OCI-LY7 (cell line): ENCODE results near the gene DCAF8L2. TPM values are rescaled to one million over a fixed set of nuclear protein-coding genes. Genes with fewer than 3 reads are reported as not detected.

Experiments
- BruUV-seq: library from RNA; stranded (reverse); fragments of 400-500 nt; replicated peaks from 2 replicates; lab custom pipeline; 2021; lab: Mats Ljungman, UMichigan
- CTCF ChIA-PET: fragments of 300-600 bp; sonication (Branson Sonifier 250); formaldehyde crosslinking; loops from one replicate; lab custom pipeline; 2022; ENCODE audit warnings: antibody characterized with exemption; ENCODE audit not compliant: unreplicated experiment; lab: Charles Lee
- POLR2A ChIA-PET: fragments of 300-600 bp; sonication (Branson Sonifier 250); formaldehyde crosslinking; loops from one replicate; lab custom pipeline; 2022; ENCODE audit warnings: antibody characterized with exemption; lab: Charles Lee
- DNase-seq: peaks from one replicate; pipeline ENCODE4 v3.0.0-alpha.2; 2015; ENCODE audit warnings: low spot score
- H2AFZ ChIP-seq: fragments of 200-600 bp; sonication (generic), shearing (Covaris generic); 2 replicates; pipeline ENCODE4 v1.6.1; 2014; ENCODE audit warnings: mild to moderate bottlenecking, antibody characterized with exemption, low read length, moderate library complexity
- H3K27ac ChIP-seq: fragments of 200-600 bp; sonication (generic); 2 replicates; pipeline ENCODE4 v1.5.1; 2014; ENCODE audit warnings: mixed run types, low read depth, mild to moderate bottlenecking, moderate library complexity, low read length, inconsistent platforms; ENCODE audit not compliant: poor library complexity, severe bottlenecking
- H3K36me3 ChIP-seq: fragments of 200-600 bp; sonication (generic); 2 replicates; pipeline ENCODE4 v1.6.1; 2014; ENCODE audit warnings: mild to moderate bottlenecking, antibody characterized with exemption, low read length, moderate library complexity, mixed read lengths; ENCODE audit not compliant: insufficient read depth
- H3K4me1 ChIP-seq: fragments of 200-600 bp; sonication (generic); 2 replicates; pipeline ENCODE4 v1.5.1; 2014; ENCODE audit warnings: mild to moderate bottlenecking, low read length; ENCODE audit not compliant: insufficient read depth, poor library complexity, severe bottlenecking
- H3K4me2 ChIP-seq: fragments of 200-600 bp; sonication (generic); 2 replicates; pipeline ENCODE4 v1.6.1; 2014; ENCODE audit warnings: mild to moderate bottlenecking, low read length
- H3K4me3 ChIP-seq: fragments of 200-600 bp; sonication (generic); 2 replicates; pipeline ENCODE4 v1.5.1; 2014; ENCODE audit warnings: mild to moderate bottlenecking, low read depth, low read length; ENCODE audit not compliant: poor library complexity, severe bottlenecking
- H3K79me2 ChIP-seq: fragments of 200-600 bp; sonication (generic); 2 replicates; pipeline ENCODE4 v1.6.1; 2016; ENCODE audit warnings: low read depth, mild to moderate bottlenecking, low read length, moderate library complexity, mixed read lengths; ENCODE audit not compliant: insufficient read depth
- H3K9me2 ChIP-seq: fragments of 200-600 bp; sonication (generic); 2 replicates; pipeline ENCODE4 v1.6.1; 2016; ENCODE audit warnings: mild to moderate bottlenecking, low read length, mixed read lengths; ENCODE audit not compliant: insufficient read depth
- H3K9me3 ChIP-seq: fragments of 200-600 bp; sonication (generic); 2 replicates; pipeline ENCODE4 v1.6.1; 2014; ENCODE audit warnings: mild to moderate bottlenecking, mixed run types, low read length, mixed read lengths
- H4K20me1 ChIP-seq: fragments of 200-600 bp; sonication (generic); 2 replicates; pipeline ENCODE4 v1.6.1; 2014; ENCODE audit warnings: mild to moderate bottlenecking, antibody characterized with exemption, low read length, moderate library complexity, mixed read lengths; ENCODE audit not compliant: insufficient read depth
- EZH2phosphoT487 ChIP-seq: fragments of 200-600 bp; sonication (generic); IDR thresholded peaks from 2 replicates; pipeline ENCODE4 v1.6.1; 2018; ENCODE audit warnings: low read depth, borderline replicate concordance, mild to moderate bottlenecking, mixed run types, antibody characterized with exemption, low read length, moderate library complexity, mixed read lengths
- intact Hi-C: fragments of 100-400 bp; cut with micrococcal nuclease; formaldehyde crosslinking; loops from one replicate; pipeline ENCODE4 v1.10.0; 2022; ENCODE audit not compliant: unreplicated experiment
- total RNA-seq, 2 experiments: library from RNA; depleted of rRNA in 1 of 2; stranded (reverse); fragments of >200 nt in 1 of 2; shearing (Covaris generic) in 1 of 2; gene quantifications; 2 replicates each; pipeline ENCODE4 v1.2.3, GENCODE V29; 2014 to 2022
- TF ChIP-seq, protein P1 (sequence below): fragments of 200-600 bp; sonication (generic); conservative IDR thresholded peaks from 2 replicates; pipeline ENCODE4 v1.5.1; 2014; ENCODE audit warnings: mild to moderate bottlenecking, antibody characterized with exemption, low read length, moderate library complexity, mixed read lengths

The DCAF8L2 gene
- total RNA-seq, 2 experiments from 2014 or later: not detected

DNA sequence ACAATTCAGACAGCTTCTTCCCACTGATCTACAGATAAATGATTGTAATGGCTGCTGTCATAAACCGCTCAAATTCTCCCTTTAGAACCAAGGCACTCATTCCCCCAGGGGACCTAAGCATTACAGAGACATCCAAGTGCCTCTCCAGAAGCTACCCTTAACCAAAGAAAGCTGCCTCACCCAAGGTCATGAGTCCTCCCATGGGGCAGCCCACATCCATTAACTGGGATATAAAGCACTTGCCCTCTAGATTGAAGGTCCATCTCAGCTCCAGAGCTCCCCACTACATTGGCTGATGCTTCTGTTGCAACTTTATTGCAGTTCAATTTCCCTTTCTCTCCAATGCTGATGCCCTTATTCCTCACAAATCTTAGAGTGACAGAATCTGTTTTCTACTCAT lies 40.5 kb upstream of the DCAF8L2 start:
- Histone ChIP-seq H3K9me3 (no peaks in the 10 kb centered on the region), H3K9me2 (no peaks in the 10 kb centered on the region), H4K20me1 (no peaks in the 10 kb centered on the region), H3K4me1 (no peaks in the 10 kb centered on the region), H3K36me3 (no peaks in the 10 kb centered on the region), H3K4me3 (no peak overlapping the region), H3K4me2 (no peak overlapping the region), H3K27ac (no peak overlapping the region), H3K79me2 (no peaks in the 10 kb centered on the region), H2AFZ (no peak overlapping the region)
- CTCF ChIA-PET: no interaction called here
- BruUV-seq: no TSS peak
- DNase-seq: no peak
- POLR2A ChIA-PET: no interaction called here
- TF ChIP-seq, protein P1, sequence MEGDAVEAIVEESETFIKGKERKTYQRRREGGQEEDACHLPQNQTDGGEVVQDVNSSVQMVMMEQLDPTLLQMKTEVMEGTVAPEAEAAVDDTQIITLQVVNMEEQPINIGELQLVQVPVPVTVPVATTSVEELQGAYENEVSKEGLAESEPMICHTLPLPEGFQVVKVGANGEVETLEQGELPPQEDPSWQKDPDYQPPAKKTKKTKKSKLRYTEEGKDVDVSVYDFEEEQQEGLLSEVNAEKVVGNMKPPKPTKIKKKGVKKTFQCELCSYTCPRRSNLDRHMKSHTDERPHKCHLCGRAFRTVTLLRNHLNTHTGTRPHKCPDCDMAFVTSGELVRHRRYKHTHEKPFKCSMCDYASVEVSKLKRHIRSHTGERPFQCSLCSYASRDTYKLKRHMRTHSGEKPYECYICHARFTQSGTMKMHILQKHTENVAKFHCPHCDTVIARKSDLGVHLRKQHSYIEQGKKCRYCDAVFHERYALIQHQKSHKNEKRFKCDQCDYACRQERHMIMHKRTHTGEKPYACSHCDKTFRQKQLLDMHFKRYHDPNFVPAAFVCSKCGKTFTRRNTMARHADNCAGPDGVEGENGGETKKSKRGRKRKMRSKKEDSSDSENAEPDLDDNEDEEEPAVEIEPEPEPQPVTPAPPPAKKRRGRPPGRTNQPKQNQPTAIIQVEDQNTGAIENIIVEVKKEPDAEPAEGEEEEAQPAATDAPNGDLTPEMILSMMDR: no peak
- intact Hi-C loops: no loop called here

DNA sequence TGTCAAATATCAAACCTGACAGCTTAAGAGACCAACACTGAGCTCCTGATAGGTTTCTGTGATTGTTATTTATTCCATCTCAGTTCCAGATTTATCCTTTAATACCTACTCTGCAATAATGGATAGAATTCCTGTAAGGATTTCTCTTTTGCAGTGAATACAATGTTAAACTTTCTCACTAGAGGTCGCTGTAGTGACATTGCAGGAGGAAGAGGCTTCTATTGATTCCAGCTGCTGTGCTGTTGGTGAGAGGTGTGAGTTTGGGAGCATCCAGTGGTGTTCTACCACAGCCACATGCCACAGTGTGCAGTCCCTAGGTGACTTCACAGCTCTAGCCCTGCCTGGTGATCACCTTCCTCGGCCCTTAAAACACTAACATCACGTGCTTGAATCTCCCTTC lies 34.6 kb upstream of the DCAF8L2 start:
- POLR2A ChIA-PET: no interaction called here
- Histone ChIP-seq H3K4me2 (no peak overlapping the region), H3K4me3 (no peak overlapping the region), H3K4me1 (no peaks in the 10 kb centered on the region), H3K36me3 (no peaks in the 10 kb centered on the region), H3K79me2 (no peaks in the 10 kb centered on the region), H3K27ac (no peak overlapping the region), H3K9me3 (no peaks in the 10 kb centered on the region), H2AFZ (no peak overlapping the region), H3K9me2 (no peaks in the 10 kb centered on the region), H4K20me1 (no peaks in the 10 kb centered on the region)
- intact Hi-C loops: no loop called here
- BruUV-seq: no TSS peak
- DNase-seq: peak; percentile 0
- no peak for TF ChIP-seq EZH2phosphoT487
- TF ChIP-seq, protein P1: peak; percentile 54; the same call in 1 of the 2 replicates
- CTCF ChIA-PET: no interaction called here

DNA sequence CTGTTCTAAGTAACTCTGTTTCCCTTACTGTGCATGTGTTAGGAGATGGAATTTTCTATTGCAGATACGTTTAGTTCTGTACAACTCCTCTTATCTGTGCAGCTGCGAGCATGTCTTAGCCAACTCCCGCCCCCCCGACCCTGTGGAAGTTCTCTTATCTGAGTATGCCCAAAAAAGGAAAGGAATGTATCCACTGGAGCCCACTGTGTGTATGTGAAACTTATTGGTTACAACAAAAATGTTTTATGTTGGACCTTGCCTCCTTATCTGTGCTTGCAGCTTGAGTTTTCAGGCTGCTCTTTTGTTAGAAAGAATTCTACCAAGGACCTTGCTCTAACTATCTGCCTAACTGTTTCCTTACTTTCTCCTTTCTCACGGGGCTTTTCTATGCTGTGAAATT lies 24.2 kb upstream of the DCAF8L2 start:
- no peaks in the 10 kb centered on the region for H3K36me3 ChIP-seq
- ChIA-PET CTCF (no interaction called here), POLR2A (no interaction called here)
- no peak overlapping the region for H3K4me2 ChIP-seq
- H3K4me1 ChIP-seq: no peaks in the 10 kb centered on the region
- intact Hi-C loops: no loop called here
- DNase-seq: no peak
- no peaks in the 10 kb centered on the region for H3K79me2 ChIP-seq
- H3K27ac ChIP-seq: no peak overlapping the region
- H3K9me2 ChIP-seq: no peaks in the 10 kb centered on the region
- no peak for TF ChIP-seq EZH2phosphoT487
- TF ChIP-seq, protein P1: no peak
- no TSS peak for BruUV-seq
- no peak overlapping the region for H3K4me3 ChIP-seq
- H3K9me3 ChIP-seq: no peaks in the 10 kb centered on the region
- H4K20me1 ChIP-seq: no peaks in the 10 kb centered on the region
- H2AFZ ChIP-seq: no peak overlapping the region
